Gastroesophageal sphincter (tissue), 3 donors: ENCODE data around the gene SKP1.

Experiments
- CTCF ChIP-seq, 4 experiments: fragments of 200-600 bp in 2 of 4; fragments of 450-650 bp in 2 of 4; sonication (generic) in 1 of 4; IDR thresholded peaks; one replicate each; pipeline ENCODE4 v1.5.1; 2017 to 2019; ENCODE audit warnings: antibody characterized with exemption in 4 of 4, mild to moderate bottlenecking in 2 of 4, moderate library complexity in 2 of 4
- POLR2A ChIP-seq, 2 donors: fragments of 450-650 bp; IDR thresholded peaks; one replicate each; pipeline ENCODE4 v1.6.1; 2017; ENCODE audit warnings: antibody characterized with exemption in 2 of 2, mild to moderate bottlenecking in 2 of 2, moderate library complexity in 1 of 2

- TF ChIP-seq CTCF (IDR thresholded peaks at IDR 0.05) (no peak), POLR2A (IDR thresholded peaks at IDR 0.05) (no peak)
Observed at GRCh38 chr5:134206627-134207160, 29.9 kb upstream of the SKP1 start.
